ENCODE data around the gene HMG20A. TPM values are rescaled to one million over a fixed set of nuclear protein-coding genes. Genes with fewer than 3 reads are reported as not detected.

The HMG20A gene
- total RNA-seq, 1 experiment from 2014 or later: 60.2 TPM

DNA sequence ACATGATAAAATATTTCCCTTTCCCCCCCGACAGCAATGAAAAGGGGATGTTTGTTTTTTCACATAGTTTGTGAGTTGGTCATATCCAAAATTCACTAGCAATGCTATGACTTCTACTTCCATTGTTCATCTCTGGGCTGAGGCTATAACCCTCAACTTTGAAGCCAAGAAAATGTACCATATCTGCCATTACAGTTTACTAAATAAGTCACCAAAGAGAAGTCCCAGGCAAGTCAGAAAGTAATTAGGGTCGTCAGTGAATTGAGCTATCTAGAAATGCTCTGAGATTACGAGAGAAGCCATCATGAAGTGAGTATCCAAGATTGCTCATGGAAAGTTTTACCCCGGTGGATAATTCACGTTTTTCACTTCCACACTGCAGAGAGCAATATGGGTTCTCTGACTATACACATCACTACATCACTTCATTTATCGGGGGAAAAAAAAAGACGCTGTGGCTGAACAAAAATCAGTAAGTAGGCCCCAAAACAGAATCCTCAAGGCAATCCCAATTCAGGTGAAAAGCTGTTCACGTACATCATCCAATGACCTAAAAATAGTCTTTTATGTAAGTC is 2.2 kb upstream of the HMG20A start:
- no peaks in the 10 kb centered on the region for H4K20me1 ChIP-seq (ENCODE audit: control insufficient read depth, insufficient read depth, insufficient read length)
- H3T11ph ChIP-seq (ENCODE audit: low read length): no peak overlapping the region
- H3K27ac ChIP-seq (ENCODE audit: insufficient read length, low read depth, low read length): no peak overlapping the region
- H3K56ac ChIP-seq (ENCODE audit: insufficient read length, low read depth, low read length): no peak overlapping the region
- no peak overlapping the region for H2BK20ac ChIP-seq (ENCODE audit: low read depth, low read length, poor library complexity, severe bottlenecking)
- Mint-ChIP-seq H3K27me3 (ENCODE audit: low read depth) (peaks cover 18% of the 10 kb centered on the region), H3K36me3 (ENCODE audit: insufficient read depth in 1 of 3, low read depth in 3 of 3) (0 out of 7 replicates have a peak, but pooled peaks cover 0 to 3% (median 0%) of the 10 kb centered on the region in 3 experiments), H3K27ac (no peak overlapping the region; a peak in 2 of 7 replicates), H3K4me1 (peaks cover 24 to 33% of the 10 kb centered on the region in 2 experiments), H3K4me3 (peak overlapping the region; percentile 84 to 93), H3K9me3 (peaks cover 0 to 3% of the 10 kb centered on the region in 2 experiments; a peak in 1 of 5 replicates)
- DNase-seq: no peak
- H3K9me3 ChIP-seq (ENCODE audit: control insufficient read depth, low read depth, low read length): no peaks in the 10 kb centered on the region
- H2BK5ac ChIP-seq (ENCODE audit: insufficient read length, low read length): no peak overlapping the region
- H3K79me2 ChIP-seq (ENCODE audit: insufficient read depth, low read length): peaks cover 9% of the 10 kb centered on the region; the same call in 1 of the 2 replicates
- TF ChIP-seq, protein P1, sequence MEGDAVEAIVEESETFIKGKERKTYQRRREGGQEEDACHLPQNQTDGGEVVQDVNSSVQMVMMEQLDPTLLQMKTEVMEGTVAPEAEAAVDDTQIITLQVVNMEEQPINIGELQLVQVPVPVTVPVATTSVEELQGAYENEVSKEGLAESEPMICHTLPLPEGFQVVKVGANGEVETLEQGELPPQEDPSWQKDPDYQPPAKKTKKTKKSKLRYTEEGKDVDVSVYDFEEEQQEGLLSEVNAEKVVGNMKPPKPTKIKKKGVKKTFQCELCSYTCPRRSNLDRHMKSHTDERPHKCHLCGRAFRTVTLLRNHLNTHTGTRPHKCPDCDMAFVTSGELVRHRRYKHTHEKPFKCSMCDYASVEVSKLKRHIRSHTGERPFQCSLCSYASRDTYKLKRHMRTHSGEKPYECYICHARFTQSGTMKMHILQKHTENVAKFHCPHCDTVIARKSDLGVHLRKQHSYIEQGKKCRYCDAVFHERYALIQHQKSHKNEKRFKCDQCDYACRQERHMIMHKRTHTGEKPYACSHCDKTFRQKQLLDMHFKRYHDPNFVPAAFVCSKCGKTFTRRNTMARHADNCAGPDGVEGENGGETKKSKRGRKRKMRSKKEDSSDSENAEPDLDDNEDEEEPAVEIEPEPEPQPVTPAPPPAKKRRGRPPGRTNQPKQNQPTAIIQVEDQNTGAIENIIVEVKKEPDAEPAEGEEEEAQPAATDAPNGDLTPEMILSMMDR (conservative IDR thresholded peaks at IDR 0.05): no peak
- H2BK15ac ChIP-seq (ENCODE audit: low read depth, low read length): no peak overlapping the region
- no peak overlapping the region for H2AK5ac ChIP-seq (ENCODE audit: insufficient read length, low read length)
- no peak overlapping the region for H4K91ac ChIP-seq (ENCODE audit: insufficient read length, low read depth, low read length)
- no peak overlapping the region for H2AFZ ChIP-seq (ENCODE audit: low read length)
- H3K79me1 ChIP-seq (ENCODE audit: insufficient read depth, low read depth, low read length, poor library complexity, severe bottlenecking): peaks cover 3% of the 10 kb centered on the region
- no peak overlapping the region for H3K14ac ChIP-seq (ENCODE audit: insufficient read depth, low read length)
- no peak overlapping the region for H3K23ac ChIP-seq (ENCODE audit: insufficient read length, low read depth, low read length)
- peak overlapping the region; percentile 65 for H3K4me2 ChIP-seq (ENCODE audit: insufficient read depth, insufficient read length, low read length)
- no peaks in the 10 kb centered on the region for H3K27me3 ChIP-seq (ENCODE audit: insufficient read depth, low read length)
- H2BK120ac ChIP-seq (ENCODE audit: low read depth, low read length, poor library complexity, severe bottlenecking): no peak overlapping the region
- peaks cover 10% of the 10 kb centered on the region for H3K23me2 ChIP-seq (ENCODE audit: insufficient read length, low read depth, low read length, poor library complexity, severe bottlenecking)
- H3K9ac ChIP-seq (ENCODE audit: extremely low read depth, insufficient read length, low read length): no peak overlapping the region
- no peak overlapping the region for H3K18ac ChIP-seq (ENCODE audit: insufficient read length, low read depth, low read length)
- no peak overlapping the region for H4K5ac ChIP-seq (ENCODE audit: insufficient read length, low read depth, low read length)
- H4K8ac ChIP-seq (replicated peaks; ENCODE audit: insufficient read length, low read depth, low read length): no peak overlapping the region
- WGBS (ENCODE audit: extremely low coverage, insufficient read length, low lambda C conversion rate): no CpG with 5 or more reads among the region's 8 CpGs
- peaks cover 12% of the 10 kb centered on the region; the same call in 1 of the 2 replicates for H3K4me1 ChIP-seq (ENCODE audit: insufficient read depth, low read length)
- H2BK12ac ChIP-seq (ENCODE audit: insufficient read length, low read depth, low read length): no peak overlapping the region
- H3K4ac ChIP-seq (ENCODE audit: low read depth, low read length): no peak overlapping the region

Data from H9 (cell line).